C4-2B (cell line): ENCODE results near the gene FES.

Experiments used
- ZFX ChIP-seq: fragments of 450-650 bp; IDR thresholded peaks from 2 replicates; pipeline ENCODE4 v1.6.1; 2017
- TF ChIP-seq, protein P1 (sequence below): fragments of 450-650 bp; conservative IDR thresholded peaks from 2 replicates; pipeline ENCODE4 v1.5.1; 2017; ENCODE audit warnings: mild to moderate bottlenecking

DNA sequence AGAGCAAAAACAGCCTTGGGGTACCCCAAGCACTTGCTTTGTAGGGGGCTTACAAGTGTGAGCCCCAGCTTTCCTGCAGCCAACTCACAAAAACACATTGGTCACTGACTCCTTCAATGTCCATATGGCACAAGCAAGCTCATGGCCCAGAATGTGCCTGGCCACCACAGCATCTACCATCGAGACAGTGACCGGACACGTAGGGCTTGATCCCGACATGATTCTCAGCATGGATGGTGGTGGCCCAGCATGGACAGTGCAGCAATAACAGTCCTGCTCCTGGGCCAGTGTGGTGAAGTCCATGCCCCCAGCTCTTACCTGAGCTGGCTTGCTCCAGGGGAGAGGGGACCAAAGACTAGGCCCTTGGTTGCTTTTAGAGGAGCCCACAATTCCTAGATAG, 56.7 kb downstream of the FES start:
- TF ChIP-seq, protein P1, sequence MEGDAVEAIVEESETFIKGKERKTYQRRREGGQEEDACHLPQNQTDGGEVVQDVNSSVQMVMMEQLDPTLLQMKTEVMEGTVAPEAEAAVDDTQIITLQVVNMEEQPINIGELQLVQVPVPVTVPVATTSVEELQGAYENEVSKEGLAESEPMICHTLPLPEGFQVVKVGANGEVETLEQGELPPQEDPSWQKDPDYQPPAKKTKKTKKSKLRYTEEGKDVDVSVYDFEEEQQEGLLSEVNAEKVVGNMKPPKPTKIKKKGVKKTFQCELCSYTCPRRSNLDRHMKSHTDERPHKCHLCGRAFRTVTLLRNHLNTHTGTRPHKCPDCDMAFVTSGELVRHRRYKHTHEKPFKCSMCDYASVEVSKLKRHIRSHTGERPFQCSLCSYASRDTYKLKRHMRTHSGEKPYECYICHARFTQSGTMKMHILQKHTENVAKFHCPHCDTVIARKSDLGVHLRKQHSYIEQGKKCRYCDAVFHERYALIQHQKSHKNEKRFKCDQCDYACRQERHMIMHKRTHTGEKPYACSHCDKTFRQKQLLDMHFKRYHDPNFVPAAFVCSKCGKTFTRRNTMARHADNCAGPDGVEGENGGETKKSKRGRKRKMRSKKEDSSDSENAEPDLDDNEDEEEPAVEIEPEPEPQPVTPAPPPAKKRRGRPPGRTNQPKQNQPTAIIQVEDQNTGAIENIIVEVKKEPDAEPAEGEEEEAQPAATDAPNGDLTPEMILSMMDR: no peak
- no peak for TF ChIP-seq ZFX
